Smooth muscle cell (in vitro differentiated cells): ENCODE results near the gene PPP2R5E. TPM values are rescaled to one million over a fixed set of nuclear protein-coding genes. Genes with fewer than 3 reads are reported as not detected.

ENCODE experiments used
- DNase-seq: peaks from one replicate; lab custom pipeline; 2025; ENCODE audit not compliant: unreplicated experiment; lab: John Stamatoyannopoulos, UW
- H2AFZ ChIP-seq: fragments of 200-600 bp; sonication (generic); 2 replicates; pipeline ENCODE4 v1.6.0; 2016; ENCODE audit warnings: antibody characterized with exemption, low read depth, mild to moderate bottlenecking
- H3F3A ChIP-seq: fragments of 200-600 bp; sonication (generic); 2 replicates; pipeline ENCODE4 v1.6.0; 2017; ENCODE audit warnings: antibody characterized with exemption, low read depth
- H3K27ac ChIP-seq: fragments of 200-600 bp; sonication (generic); 2 replicates; pipeline ENCODE4 v1.5.1; 2016; ENCODE audit warnings: low read depth, mild to moderate bottlenecking
- H3K27me3 ChIP-seq: fragments of 200-600 bp; sonication (generic); 2 replicates; pipeline ENCODE4 v1.6.1; 2016; ENCODE audit warnings: low read depth, mild to moderate bottlenecking
- H3K36me3 ChIP-seq: fragments of 200-600 bp; sonication (generic); 2 replicates; pipeline ENCODE4 v1.5.1; 2016; ENCODE audit warnings: low read depth
- H3K4me1 ChIP-seq: fragments of 200-600 bp; sonication (generic); 2 replicates; pipeline ENCODE4 v1.5.1; 2016; ENCODE audit warnings: low read depth
- H3K4me2 ChIP-seq: fragments of 200-600 bp; sonication (generic); 2 replicates; pipeline ENCODE4 v1.6.0; 2016; ENCODE audit warnings: mild to moderate bottlenecking
- H3K4me3 ChIP-seq: fragments of 200-600 bp; sonication (generic); 2 replicates; pipeline ENCODE4 v1.5.1; 2016; ENCODE audit warnings: mild to moderate bottlenecking
- H3K79me2 ChIP-seq: fragments of 200-600 bp; sonication (generic); 2 replicates; pipeline ENCODE4 v1.6.0; 2016; ENCODE audit warnings: low read depth, mild to moderate bottlenecking
- H3K9ac ChIP-seq: fragments of 200-600 bp; sonication (generic); 2 replicates; pipeline ENCODE4 v1.6.0; 2016; ENCODE audit warnings: low read depth
- H3K9me3 ChIP-seq: fragments of 200-600 bp; sonication (generic); replicated peaks from 2 replicates; pipeline ENCODE4 v1.5.1; 2016; ENCODE audit warnings: low read depth
- H4K20me1 ChIP-seq: fragments of 200-600 bp; sonication (generic); 2 replicates; pipeline ENCODE4 v1.6.0; 2016; ENCODE audit warnings: low read depth
- WGBS: methylation state at CpG from one replicate; pipeline ENCODE4 v1.1.7; 2016; ENCODE audit warnings: low lambda C conversion rate; 5-methylcytosine and 5-hydroxymethylcytosine counted together
- polyA plus RNA-seq: library from polyadenylated mRNA; unstranded; fragments of >200 nt; fragmentation: Nextera tagmentation; extraction: Ambion mirVana; gene quantifications from 2 replicates; pipeline ENCODE4 v1.2.1, GENCODE V29; 2016
- total RNA-seq: library from RNA; depleted of rRNA; stranded (reverse); fragments of >200 nt; gene quantifications from 2 replicates; pipeline ENCODE4 v1.2.3, GENCODE V29; 2014
- TF ChIP-seq, protein P1 (sequence below): fragments of 200-600 bp; sonication (generic); IDR thresholded peaks from 2 replicates; pipeline ENCODE4 v1.5.1; 2017; ENCODE audit warnings: borderline replicate concordance, mild to moderate bottlenecking, antibody characterized with exemption; ENCODE audit not compliant: insufficient read depth, poor library complexity, severe bottlenecking

Gene PPP2R5E
- total and polyA plus RNA-seq, 2 experiments from 2014 or later = 31.7 to 47.7 TPM

DNA sequence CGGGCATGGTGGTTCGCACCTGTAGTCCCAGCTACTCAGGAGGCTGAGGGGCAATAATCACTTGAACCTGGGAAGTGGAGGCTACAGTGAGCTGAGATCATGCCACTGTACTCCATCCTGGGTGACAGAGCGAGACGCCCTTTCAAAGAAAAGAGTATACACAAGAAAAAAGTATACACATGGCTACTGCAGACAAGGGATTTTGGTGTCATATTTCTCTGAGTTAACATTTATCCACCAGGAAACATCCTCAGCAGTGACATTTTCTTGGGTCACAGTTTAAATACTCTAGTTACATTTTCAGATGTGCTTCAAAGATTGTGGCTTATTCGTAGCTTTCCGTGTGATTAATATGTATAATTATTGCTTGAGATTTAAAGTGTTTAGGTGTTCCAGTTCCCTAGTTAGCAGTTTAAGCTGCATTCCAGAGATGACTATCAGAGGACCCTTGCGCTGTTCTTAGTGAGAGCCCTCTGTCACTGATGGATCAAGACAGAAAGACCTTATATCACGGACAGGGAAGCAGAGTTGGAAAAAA lies 4.7 kb upstream of the PPP2R5E start:
- Histone ChIP-seq H3K27me3 (no peaks in the 10 kb centered on the region), H2AFZ (no peak overlapping the region), H3K9me3 (no peaks in the 10 kb centered on the region), H3K4me1 (peaks cover 4% of the 10 kb centered on the region), H3K4me2 (no peak overlapping the region), H3K9ac (no peak overlapping the region), H3K27ac (no peak overlapping the region), H3F3A (peaks cover 5% of the 10 kb centered on the region), H3K79me2 (peaks cover under 1% of the 10 kb centered on the region), H4K20me1 (no peaks in the 10 kb centered on the region), H3K4me3 (no peak overlapping the region), H3K36me3 (no peaks in the 10 kb centered on the region)
- WGBS = 91% methylated on average over 8 of the region's 8 CpGs
- DNase-seq = no peak
- TF ChIP-seq, protein P1, sequence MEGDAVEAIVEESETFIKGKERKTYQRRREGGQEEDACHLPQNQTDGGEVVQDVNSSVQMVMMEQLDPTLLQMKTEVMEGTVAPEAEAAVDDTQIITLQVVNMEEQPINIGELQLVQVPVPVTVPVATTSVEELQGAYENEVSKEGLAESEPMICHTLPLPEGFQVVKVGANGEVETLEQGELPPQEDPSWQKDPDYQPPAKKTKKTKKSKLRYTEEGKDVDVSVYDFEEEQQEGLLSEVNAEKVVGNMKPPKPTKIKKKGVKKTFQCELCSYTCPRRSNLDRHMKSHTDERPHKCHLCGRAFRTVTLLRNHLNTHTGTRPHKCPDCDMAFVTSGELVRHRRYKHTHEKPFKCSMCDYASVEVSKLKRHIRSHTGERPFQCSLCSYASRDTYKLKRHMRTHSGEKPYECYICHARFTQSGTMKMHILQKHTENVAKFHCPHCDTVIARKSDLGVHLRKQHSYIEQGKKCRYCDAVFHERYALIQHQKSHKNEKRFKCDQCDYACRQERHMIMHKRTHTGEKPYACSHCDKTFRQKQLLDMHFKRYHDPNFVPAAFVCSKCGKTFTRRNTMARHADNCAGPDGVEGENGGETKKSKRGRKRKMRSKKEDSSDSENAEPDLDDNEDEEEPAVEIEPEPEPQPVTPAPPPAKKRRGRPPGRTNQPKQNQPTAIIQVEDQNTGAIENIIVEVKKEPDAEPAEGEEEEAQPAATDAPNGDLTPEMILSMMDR = no peak

DNA sequence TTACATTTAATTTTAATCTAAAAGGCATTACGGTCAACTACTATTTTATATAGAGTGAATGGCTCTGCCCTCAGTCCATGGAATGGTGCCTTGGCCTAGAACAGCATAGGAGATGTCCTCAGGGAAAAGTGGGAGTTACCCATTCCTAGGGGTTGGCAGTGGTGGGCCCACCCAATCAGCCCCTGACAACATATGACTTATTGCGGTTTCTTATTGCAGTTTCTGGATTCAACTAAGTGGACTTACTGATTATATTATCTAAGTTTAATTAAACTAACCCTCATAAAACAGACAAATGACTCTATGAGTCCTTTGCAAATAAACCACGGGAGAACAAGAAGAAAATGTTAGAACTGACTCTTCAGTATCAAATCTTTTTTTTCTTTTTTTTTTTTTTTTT lies 2.3 kb upstream of the PPP2R5E start:
- TF ChIP-seq, protein P1 = no peak
- no peak overlapping the region for H3K4me2 ChIP-seq
- peaks cover 5% of the 10 kb centered on the region for H3F3A ChIP-seq
- no peak overlapping the region for H3K9ac ChIP-seq
- no peaks in the 10 kb centered on the region for H3K36me3 ChIP-seq
- H3K9me3 ChIP-seq = no peaks in the 10 kb centered on the region
- H3K27ac ChIP-seq = no peak overlapping the region
- H2AFZ ChIP-seq = no peak overlapping the region
- no peak for DNase-seq
- no peaks in the 10 kb centered on the region for H3K27me3 ChIP-seq
- H3K4me3 ChIP-seq = no peak overlapping the region
- 95% methylated on average over 3 of the region's 3 CpGs for WGBS
- H3K79me2 ChIP-seq = peaks cover 25% of the 10 kb centered on the region
- H4K20me1 ChIP-seq = peaks cover 20% of the 10 kb centered on the region
- H3K4me1 ChIP-seq = peaks cover 16% of the 10 kb centered on the region

DNA sequence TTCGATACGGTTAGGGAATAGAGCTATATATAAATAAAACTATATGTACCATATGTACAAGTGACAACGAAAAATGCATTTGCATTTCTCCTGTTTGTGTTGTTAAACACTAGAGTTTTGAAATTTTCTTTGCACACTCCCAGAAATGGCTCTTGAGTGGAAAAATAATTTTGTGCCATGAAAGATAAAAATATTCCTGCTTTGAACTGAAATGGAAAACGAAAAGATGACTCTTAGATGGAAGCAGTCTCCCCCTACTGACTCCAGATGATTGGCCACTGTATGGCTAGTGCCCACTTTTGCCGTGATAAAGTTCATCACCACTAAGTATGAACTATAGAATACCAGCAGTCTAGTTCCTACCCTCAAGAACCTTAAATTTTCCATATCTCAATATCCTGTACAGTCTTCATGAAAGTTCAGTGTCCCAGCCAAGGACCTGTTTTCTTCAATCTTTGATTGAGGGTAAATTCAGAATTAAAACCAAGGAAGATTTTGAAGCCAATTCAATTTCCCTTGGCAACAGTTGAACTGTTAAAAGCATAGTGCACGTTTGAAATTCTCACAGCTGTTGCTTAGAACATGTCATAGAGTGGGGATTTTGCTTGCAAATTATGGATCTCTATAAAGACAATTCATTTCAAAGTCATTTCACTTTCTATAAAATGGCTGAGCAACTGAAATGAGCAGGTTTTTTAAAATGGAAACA lies 1.6 kb upstream of the PPP2R5E start:
- TF ChIP-seq, protein P1 = no peak
- H3K79me2 ChIP-seq = peaks cover 31% of the 10 kb centered on the region
- no peaks in the 10 kb centered on the region for H3K9me3 ChIP-seq
- no peak overlapping the region for H3K9ac ChIP-seq
- H3K27ac ChIP-seq = no peak overlapping the region
- 69% methylated on average over 6 of the region's 6 CpGs for WGBS
- no peaks in the 10 kb centered on the region for H3K27me3 ChIP-seq
- peak overlapping the region; percentile 89 for H3K4me2 ChIP-seq
- peaks cover 25% of the 10 kb centered on the region for H4K20me1 ChIP-seq
- DNase-seq = no peak
- H3K4me1 ChIP-seq = peaks cover 16% of the 10 kb centered on the region
- H2AFZ ChIP-seq = no peak overlapping the region
- peaks cover 5% of the 10 kb centered on the region for H3F3A ChIP-seq
- H3K36me3 ChIP-seq = no peaks in the 10 kb centered on the region
- H3K4me3 ChIP-seq = peak overlapping the region; percentile 94
